GM11168 (cell line): ENCODE measurements around the gene GFY.
"Not testable (repeated sequence)": the region's sequence is repeated elsewhere in the genome, so short reads cannot be mapped to it uniquely, and the experiment has no call there.

Experiments used
- in situ Hi-C: fragments of 300-500 bp; cut with MboI; formaldehyde crosslinking; loops from one replicate; pipeline ENCODE4 v1.12.0; 2022; ENCODE audit warnings: low sequenced_read_pairs; ENCODE audit not compliant: unreplicated experiment

The GFY gene

DNA sequence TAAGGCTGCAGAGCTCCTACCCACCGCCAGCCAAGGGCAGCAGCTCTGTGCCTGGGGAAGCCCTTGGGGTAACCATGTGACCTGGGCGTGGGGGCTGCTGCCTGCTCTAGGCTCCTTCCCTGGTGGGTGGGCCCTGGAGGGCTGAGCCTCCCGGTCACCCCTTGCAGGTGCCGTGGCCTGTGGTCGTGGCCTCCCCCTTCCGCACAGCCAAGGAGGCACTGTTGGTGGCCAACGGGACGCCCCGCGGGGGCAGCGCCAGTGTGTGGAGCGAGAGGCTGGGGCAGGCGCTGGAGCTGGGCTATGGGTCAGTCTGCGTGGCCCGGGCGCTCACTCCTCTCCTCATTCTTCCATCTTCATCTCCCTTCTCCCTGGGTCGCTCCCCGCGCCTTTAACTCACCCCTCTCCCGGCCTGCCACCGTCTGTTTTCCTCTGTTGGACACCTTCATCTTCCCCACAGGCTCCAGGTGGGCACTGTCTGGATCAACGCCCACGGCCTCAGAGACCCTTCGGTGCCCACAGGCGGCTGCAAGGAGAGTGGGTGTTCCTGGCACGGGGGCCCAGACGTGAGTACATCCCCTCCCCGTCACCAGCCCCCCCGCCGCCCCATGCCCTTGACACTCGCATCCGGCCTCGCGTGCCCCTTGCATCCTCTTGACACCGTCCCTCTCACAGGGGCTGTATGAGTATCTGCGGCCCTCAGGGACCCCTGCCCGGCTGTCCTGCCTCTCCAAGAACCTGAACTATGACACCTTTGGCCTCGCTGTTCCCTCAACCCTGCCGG is 39.0 kb downstream of the GFY start:
- in situ Hi-C loops = no loop called here

DNA sequence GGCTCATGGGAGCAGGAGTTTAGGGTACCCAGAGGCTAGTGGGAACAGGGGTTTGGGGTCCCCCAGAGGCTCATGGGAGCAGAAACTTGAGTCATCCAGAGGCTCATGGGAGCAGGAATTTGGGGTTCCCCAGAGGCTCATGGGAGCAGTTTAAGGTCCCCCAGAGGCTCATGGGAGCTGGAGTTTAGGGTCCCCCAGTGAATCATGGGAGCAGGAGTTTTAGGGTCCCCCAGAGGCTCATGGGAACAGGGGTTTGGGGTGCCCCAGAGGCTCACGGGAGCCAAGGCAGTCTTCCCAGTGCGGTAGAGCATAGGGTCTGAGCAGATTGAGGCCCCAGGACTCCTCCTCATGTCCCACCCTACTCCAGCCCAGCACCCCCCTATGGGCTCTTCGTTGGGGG is 40.2 kb downstream of the GFY start:
- in situ Hi-C loops = no loop called here

DNA sequence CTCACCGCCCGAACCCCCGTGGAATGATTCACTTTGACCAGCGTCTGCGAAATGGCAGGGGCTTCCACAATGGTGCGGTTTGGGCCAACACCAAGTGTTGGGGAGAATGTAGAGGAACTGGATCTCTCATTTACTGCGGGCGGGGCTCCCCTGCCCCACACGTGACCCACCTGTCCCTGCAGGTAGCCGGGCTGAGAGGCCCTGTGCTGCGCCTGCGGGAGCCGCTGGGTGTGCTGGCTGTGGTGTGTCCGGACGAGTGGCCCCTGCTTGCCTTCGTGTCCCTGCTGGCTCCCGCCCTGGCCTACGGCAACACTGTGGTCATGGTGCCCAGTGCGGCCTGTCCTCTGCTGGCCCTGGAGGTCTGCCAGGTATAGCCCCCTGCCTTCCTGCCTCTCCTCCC is 43.0 kb downstream of the GFY start:
- in situ Hi-C loops = no loop called here

DNA sequence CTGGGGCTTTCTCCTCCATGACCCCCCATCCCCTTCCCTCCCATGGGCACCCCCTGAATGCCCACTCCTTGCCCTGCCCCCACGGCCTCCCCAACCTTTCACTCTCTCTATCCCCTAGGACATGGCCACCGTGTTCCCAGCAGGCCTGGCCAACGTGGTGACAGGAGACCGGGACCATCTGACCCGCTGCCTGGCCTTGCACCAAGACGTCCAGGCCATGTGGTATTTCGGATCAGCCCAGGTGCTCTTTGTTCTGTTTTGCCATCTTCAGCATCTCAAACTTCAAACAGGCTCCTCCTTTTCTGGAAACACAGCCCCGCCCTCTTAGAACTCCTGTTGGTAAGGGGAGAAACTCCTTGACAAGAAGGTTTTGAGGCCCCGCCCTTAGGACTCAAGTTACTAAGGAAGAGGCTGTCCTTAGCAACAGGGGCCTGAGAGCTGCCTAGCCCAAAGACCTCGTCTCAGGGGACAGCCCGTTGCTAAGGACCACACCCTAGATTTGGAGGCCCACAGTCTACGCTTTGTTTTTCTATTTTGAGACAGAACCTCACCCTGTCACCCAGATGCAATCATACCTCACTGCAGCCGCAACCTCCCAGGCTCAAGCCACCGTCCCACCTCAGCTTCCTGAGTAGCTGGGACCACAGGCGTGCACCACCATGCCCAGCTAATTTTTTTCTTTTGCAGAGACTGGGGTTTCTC is 43.7 kb downstream of the GFY start:
- in situ Hi-C loops = no loop called here

DNA sequence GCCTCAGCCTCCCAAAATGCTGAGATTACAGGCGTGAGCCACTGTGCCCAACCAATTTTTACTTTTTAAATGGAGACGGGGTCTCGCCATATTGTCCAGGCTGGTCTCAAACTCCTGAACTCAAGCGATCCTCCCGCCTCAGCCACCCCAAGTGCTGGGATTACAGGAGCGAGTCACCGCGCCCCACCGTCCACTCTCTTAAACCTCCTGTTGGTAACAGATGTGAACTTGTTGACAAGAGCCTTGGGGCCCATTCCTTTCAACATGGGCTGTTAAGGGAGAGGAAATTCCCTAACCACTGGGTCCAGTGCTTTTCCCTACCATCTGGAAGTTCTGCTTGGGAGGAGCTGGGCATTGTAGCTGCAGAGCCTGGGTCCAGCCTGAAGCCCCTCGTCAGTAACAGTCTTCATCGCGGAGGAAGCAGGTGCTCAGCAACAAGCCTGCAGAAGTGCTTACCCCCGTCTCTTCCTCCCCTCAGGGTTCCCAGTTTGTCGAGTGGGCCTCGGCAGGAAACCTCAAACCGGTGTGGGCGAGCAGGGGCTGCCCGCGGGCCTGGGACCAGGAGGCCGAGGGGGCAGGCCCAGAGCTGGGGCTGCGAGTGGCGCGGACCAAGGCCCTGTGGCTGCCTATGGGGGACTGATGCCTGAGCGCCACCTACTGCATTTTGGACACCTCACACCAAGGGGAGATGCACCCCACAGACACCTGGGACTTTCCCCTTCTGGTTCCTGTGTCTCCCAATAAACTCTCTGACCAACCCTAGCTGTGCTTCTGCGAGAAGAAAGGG is 44.8 kb downstream of the GFY start:
- in situ Hi-C loops = no loop called here

DNA sequence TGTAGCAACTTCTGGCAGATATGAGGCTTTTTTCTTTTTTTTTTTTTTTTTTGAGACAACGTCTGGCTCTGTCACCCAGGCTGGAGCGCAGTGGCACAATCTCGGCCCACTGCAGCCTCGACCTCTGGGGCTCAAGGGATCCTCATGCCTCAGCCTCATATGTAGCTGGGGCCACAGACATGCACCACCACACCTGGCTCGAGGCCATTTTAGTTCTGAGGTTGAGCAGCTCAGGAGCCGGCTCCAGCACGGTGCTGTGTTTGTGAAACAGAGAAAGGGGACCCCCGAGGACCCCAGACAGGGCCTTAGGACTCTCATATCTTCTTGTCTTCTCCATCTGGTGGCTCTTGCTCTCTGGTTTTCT is 45.4 kb downstream of the GFY start:
- in situ Hi-C loops = no loop called here

DNA sequence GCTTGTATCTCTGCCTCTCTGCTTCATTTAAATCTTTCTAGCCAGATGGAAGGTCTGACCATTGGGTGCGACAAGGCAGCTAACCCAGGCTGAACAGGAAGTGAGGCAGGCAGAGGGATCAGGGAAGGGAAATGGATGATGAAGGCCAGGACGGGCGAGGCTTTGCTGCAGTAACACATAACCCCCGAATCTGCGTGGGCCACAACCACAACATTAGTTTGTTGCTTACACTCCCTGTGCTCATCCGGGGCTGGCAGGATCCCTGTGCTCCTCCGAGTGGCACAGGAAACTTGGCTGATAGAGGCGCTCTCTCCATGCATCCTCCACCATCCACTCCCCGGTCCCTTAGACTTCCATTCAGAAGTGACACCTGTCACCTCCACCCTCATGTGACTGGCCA is 47.7 kb downstream of the GFY start:
- in situ Hi-C loops = no loop called here

DNA sequence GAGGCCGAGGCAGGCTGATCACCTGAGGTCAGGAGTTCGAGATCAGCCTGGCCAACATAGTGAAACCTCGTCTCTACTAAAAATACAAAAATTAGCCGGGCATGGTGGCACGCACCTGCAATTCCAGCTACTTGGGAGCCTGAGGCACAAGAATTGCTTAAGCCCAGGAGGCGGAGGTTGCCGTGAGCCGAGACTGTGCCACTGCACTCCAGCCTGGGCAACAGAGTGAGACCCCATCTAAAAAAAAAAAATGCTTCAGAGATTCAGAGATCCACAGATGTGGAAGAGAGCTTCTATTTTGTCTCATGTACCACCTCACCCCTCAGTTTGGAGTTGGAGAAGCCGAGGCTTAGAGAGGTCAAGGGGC is 48.3 kb downstream of the GFY start:
- in situ Hi-C loops = not testable (repeated sequence)

DNA sequence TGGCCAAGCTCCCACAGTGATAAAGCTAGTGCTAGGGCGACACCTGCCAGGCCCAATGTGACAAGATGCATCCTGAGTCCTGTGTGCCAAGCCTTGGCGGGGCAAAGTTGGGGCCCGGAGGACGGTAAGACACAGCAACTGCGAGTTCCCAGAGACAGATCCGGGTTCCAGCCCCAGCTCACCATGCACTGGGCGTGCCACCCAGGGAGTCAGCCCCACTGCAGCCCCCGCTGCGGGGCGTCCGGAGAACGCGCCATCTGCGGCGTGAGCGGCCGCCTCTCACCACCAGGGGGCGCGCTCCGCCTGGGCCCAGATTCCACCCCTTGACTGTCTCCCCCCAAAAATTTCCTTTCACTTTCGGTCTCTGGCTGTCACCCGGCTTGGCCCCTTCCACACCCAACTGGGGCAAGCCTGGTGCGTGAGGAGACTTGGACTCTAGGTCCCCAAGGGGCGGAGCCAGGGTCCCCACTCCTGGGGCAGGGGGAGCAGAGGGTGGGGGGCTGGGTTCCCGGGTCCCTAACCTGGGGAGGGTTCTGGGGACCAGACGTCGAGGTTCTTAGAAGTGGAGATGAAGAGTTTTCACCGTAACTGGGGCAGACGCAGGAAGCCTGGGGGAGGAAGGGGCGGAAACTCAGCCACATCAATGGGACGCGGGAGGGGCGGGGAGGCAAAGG is 48.8 kb downstream of the GFY start, which contains the start of gene FLT3LG:
TSS of gene FLT3LG (plus strand) at position 348 of the 674 bp plus-strand sequence. CDS start 425 bp downstream, outside the sequence.
- in situ Hi-C loops = no loop called here

DNA sequence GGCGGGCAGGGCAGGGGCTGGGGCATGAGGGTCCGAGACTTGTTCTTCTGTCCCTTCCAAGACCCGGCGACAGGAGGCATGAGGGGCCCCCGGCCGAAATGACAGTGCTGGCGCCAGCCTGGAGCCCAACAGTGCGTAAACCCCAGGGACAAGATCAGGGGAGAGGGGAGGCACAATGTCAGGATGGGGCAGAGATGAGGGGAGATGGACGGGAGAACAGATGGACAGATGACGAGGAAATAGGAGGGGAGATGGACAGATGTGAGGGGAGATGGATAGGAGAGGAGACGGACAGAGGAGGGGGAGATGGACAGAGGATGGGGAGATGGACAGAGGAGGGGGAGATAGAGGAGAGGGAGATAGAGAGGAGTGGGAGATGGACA is 49.3 kb downstream of the GFY start:
- in situ Hi-C loops = no loop called here

DNA sequence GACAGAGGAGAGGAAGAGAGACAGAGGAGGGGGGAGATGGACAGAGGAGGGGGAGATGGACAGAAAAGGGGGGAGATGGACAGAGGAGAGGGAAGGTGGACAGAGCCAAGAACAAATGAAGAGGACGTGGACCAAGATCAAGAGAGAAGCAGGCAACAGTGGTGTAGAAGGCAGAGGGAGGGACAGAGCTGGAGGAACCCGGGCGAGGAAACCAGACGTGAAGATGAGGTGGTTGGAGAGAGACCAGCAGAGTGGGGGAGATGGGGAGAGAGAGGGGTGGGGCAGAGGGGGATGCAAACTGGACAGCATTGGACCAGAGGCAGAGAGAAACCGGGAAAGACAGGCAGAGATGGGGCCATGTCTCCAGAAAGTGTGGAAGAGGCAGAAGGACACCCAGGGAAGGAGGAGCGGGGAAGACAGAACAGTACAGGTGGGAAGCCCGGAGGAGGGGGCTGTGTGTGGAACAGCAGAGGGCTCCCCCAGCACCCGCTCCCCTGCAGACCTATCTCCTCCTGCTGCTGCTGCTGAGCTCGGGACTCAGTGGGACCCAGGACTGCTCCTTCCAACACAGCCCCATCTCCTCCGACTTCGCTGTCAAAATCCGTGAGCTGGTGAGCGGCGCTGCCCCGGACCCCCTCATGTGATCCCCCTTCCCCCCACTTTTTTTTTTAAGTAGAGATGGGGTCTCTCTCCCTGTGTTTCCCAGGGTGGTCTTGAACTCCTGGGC is 50.2 kb downstream of the GFY start:
- in situ Hi-C loops = no loop called here

DNA sequence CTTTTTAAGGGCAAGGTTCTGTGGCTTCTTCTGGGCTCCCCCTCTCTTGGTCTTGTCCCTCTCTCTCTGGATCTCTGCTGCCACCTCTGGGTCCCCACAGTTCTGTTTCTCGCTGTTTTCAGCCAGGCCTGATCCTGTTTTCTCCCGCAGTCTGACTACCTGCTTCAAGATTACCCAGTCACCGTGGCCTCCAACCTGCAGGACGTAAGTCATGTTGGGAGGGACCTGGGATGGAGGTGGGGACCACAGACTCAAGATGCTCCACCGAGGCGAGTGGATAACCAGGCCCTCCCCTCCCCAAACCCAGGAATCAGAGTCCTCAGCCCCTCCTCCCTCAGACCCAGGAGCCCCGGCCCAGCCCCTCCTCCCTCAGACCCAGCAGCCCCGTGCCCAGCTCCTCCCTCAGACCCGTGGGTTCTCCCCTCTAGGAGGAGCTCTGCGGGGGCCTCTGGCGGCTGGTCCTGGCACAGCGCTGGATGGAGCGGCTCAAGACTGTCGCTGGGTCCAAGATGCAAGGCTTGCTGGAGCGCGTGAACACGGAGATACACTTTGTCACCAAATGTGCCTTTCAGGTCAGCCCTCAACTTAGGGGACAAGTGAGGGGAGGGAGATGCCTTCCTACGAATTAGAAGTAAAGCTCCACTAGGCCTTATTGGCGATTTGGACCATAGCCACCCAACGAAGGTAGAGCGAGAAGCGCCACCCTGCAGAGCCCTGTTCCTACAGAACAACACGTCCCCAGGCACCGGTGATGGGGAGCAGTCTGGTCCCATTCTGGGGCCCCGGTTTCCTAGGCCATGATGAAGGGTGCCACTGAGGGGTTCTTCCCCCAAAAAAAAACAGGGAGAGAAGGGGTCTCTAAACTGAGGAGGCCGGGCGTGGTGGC is 51.0 kb downstream of the GFY start:
- in situ Hi-C loops = no loop called here
